ENCODE measurements around the gene TSHZ2.

DNA sequence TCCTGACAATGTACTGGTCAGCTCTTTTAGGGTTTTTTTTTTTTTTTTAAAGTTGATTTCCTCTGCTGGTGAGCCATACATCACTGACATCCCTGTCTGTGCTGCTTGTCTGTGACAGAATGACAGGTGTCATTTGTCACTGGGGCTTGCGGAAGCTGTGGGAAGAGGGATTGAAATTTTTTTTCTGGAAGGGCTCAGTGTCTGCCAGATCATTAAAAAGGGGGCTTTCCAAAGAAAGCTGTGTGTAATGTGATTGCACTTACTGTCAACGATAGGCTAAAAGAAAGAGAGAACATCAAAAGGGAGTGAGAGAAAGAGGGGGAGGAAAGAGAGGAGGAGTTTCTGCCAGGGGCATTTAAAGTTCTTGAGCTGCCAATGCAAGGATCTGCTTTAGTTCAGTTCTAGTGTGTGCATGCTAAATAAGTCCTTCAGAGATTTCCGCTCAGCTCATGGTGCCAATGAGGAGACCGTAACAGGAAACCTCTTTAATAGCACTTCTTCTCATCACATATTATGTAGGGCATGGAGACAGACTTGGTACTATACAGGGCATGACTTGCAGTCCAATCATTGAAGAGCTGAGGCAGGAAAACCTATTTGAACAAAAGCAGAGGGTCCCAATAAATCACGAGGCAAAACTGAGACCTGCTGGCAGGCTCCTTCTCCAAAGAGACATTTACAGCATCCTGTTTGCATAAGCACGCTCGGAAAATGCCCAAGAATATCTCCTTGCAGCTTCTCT, 177.2 kb downstream of the TSHZ2 start:
- TF ChIP-seq, protein P1, sequence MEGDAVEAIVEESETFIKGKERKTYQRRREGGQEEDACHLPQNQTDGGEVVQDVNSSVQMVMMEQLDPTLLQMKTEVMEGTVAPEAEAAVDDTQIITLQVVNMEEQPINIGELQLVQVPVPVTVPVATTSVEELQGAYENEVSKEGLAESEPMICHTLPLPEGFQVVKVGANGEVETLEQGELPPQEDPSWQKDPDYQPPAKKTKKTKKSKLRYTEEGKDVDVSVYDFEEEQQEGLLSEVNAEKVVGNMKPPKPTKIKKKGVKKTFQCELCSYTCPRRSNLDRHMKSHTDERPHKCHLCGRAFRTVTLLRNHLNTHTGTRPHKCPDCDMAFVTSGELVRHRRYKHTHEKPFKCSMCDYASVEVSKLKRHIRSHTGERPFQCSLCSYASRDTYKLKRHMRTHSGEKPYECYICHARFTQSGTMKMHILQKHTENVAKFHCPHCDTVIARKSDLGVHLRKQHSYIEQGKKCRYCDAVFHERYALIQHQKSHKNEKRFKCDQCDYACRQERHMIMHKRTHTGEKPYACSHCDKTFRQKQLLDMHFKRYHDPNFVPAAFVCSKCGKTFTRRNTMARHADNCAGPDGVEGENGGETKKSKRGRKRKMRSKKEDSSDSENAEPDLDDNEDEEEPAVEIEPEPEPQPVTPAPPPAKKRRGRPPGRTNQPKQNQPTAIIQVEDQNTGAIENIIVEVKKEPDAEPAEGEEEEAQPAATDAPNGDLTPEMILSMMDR (IDR thresholded peaks at IDR 0.05; ENCODE audit: low read length): no peak
- TF ChIP-seq EZH2 (IDR thresholded peaks at IDR 0.05; ENCODE audit: borderline replicate concordance, low read length): no peak

Measured in OCI-LY1 (cell line).